Liver (tissue), 9 donors: ENCODE measurements around the gene RNU6-9. TPM values are rescaled to one million over a fixed set of nuclear protein-coding genes. Genes with fewer than 3 reads are reported as not detected.

Experiments used
- DNase-seq: peaks from one replicate; pipeline ENCODE4 v3.0.0-alpha.2; 2017; ENCODE audit warnings: low spot score
- H3K27ac ChIP-seq, 2 donors: one replicate each; pipeline ENCODE4 v1.7.0; 2013; ENCODE audit warnings: inconsistent platforms in 2 of 2, low read length in 2 of 2, control low read depth in 1 of 2, low read depth in 1 of 2, mild to moderate bottlenecking in 1 of 2
- H3K27me3 ChIP-seq, 4 donors: one replicate each; pipeline versions ENCODE4 v1.6.1 to v1.7.0; 2013; ENCODE audit warnings: low read length in 3 of 4, inconsistent platforms in 1 of 4, mild to moderate bottlenecking in 1 of 4, moderate library complexity in 1 of 4; ENCODE audit not compliant: control insufficient read depth in 4 of 4, insufficient read depth in 4 of 4
- H3K36me3 ChIP-seq, 4 donors: one replicate each; pipeline versions ENCODE4 v1.6.1 to v1.7.0; 2013; ENCODE audit warnings: low read length in 3 of 4, mild to moderate bottlenecking in 3 of 4, low read depth in 1 of 4, moderate library complexity in 1 of 4; ENCODE audit not compliant: control insufficient read depth in 4 of 4, insufficient read depth in 3 of 4
- H3K4me1 ChIP-seq, 4 donors: one replicate each; pipeline versions ENCODE4 v1.6.1 to v1.7.0; 2013; ENCODE audit warnings: low read length in 3 of 4, mild to moderate bottlenecking in 3 of 4, moderate library complexity in 1 of 4; ENCODE audit not compliant: control insufficient read depth in 4 of 4, insufficient read depth in 4 of 4
- H3K4me3 ChIP-seq, 3 donors: one replicate each; pipeline versions ENCODE4 v1.6.1 to v1.7.0; 2013; ENCODE audit warnings: low read length in 3 of 3, control low read depth in 1 of 3, low read depth in 1 of 3, mild to moderate bottlenecking in 1 of 3
- H3K9ac ChIP-seq, 2 donors: one replicate each; pipeline ENCODE4 v1.7.0; 2013; ENCODE audit warnings: low read length in 2 of 2, mild to moderate bottlenecking in 2 of 2, moderate library complexity in 2 of 2, control low read depth in 1 of 2, low read depth in 1 of 2
- H3K9me3 ChIP-seq, 4 donors: one replicate each; pipeline versions ENCODE4 v1.6.1 to v1.7.0; 2013; ENCODE audit warnings: low read length in 3 of 4; ENCODE audit not compliant: control insufficient read depth in 4 of 4
- ATF3 ChIP-seq: IDR thresholded peaks from 2 replicates; pipeline ENCODE4 v1.6.1; 2016; ENCODE audit warnings: antibody characterized with exemption
- CTCF ChIP-seq: fragments of 150-350 bp; IDR thresholded peaks from 2 replicates; pipeline ENCODE4 v1.5.1; 2017; ENCODE audit warnings: improper control_type of control experiment, low read depth, low read length; ENCODE audit not compliant: missing input control
- EGR1 ChIP-seq, 2 donors: IDR thresholded peaks; 2 replicates each; pipeline ENCODE4 v1.6.1; 2016 to 2018; ENCODE audit warnings: antibody characterized with exemption in 2 of 2, low read depth in 2 of 2
- FOXA1 ChIP-seq: IDR thresholded peaks from 2 replicates; pipeline ENCODE4 v1.6.1; 2016; ENCODE audit warnings: antibody characterized with exemption
- FOXA2 ChIP-seq: IDR thresholded peaks from 2 replicates; pipeline ENCODE4 v1.6.1; 2016; ENCODE audit warnings: antibody characterized with exemption
- GABPA ChIP-seq, 2 donors: IDR thresholded peaks in 1 of 2; conservative IDR thresholded peaks in 1 of 2; 2 replicates each; pipeline ENCODE4 v1.6.1; 2016; ENCODE audit warnings: antibody characterized with exemption in 2 of 2, mild to moderate bottlenecking in 1 of 2, moderate library complexity in 1 of 2
- HNF4A ChIP-seq, 2 donors: conservative IDR thresholded peaks; 2 replicates each; pipeline ENCODE4 v1.6.1; 2016; ENCODE audit warnings: antibody characterized with exemption in 2 of 2, mild to moderate bottlenecking in 2 of 2
- HNF4G ChIP-seq: IDR thresholded peaks from 2 replicates; pipeline ENCODE4 v1.6.1; 2016; ENCODE audit warnings: antibody characterized with exemption
- JUND ChIP-seq, 2 donors: IDR thresholded peaks; 2 replicates each; pipeline ENCODE4 v1.6.1; 2016; ENCODE audit warnings: antibody characterized with exemption in 2 of 2
- NR2F2 ChIP-seq: IDR thresholded peaks from 2 replicates; pipeline ENCODE4 v1.6.1; 2016; ENCODE audit warnings: antibody characterized with exemption
- RAD21 ChIP-seq, 2 donors: IDR thresholded peaks; 2 replicates each; pipeline ENCODE4 v1.6.1; 2016; ENCODE audit warnings: antibody characterized with exemption in 2 of 2, mild to moderate bottlenecking in 2 of 2
- REST ChIP-seq: IDR thresholded peaks from 2 replicates; pipeline ENCODE4 v1.6.1; 2016; ENCODE audit warnings: antibody characterized with exemption, mild to moderate bottlenecking
- RXRA ChIP-seq, 2 donors: IDR thresholded peaks; 2 replicates each; pipeline ENCODE4 v1.6.1; 2017 to 2018; ENCODE audit warnings: antibody characterized with exemption in 2 of 2, mild to moderate bottlenecking in 1 of 2
- SP1 ChIP-seq: IDR thresholded peaks from 2 replicates; pipeline ENCODE4 v1.6.1; 2018; ENCODE audit warnings: antibody characterized with exemption, mild to moderate bottlenecking
- TAF1 ChIP-seq: conservative IDR thresholded peaks from 2 replicates; pipeline ENCODE4 v1.6.1; 2016; ENCODE audit warnings: antibody characterized with exemption, mild to moderate bottlenecking
- YY1 ChIP-seq: IDR thresholded peaks from 2 replicates; pipeline ENCODE4 v1.6.1; 2016; ENCODE audit warnings: antibody characterized with exemption, mild to moderate bottlenecking
- ZBTB33 ChIP-seq: IDR thresholded peaks from 2 replicates; pipeline ENCODE4 v1.6.1; 2016; ENCODE audit warnings: antibody characterized with exemption
- WGBS: extraction: QIAGEN DNeasy Blood & Tissue Kit; methylation state at CpG from one replicate; pipeline ENCODE4 v1.1.7; 2013; 5-methylcytosine and 5-hydroxymethylcytosine counted together
- polyA plus RNA-seq, 2 donors: library from polyadenylated mRNA; stranded (reverse) in 1 of 2; unstranded in 1 of 2; fragments of 200-250 nt in 1 of 2; fragments of >200 nt in 1 of 2; fragmentation: Nextera tagmentation in 1 of 2; extraction: Ambion mirVana in 1 of 2; gene quantifications; one replicate each; pipeline versions ENCODE4 v1.2.1 to v1.2.3, GENCODE V29; 2013 to 2015
- total RNA-seq, 2 donors: library from RNA; depleted of rRNA; stranded (reverse); fragments of >200 nt; gene quantifications; one replicate each; pipeline ENCODE4 v1.2.3, GENCODE V29; 2014
- donor health status: healthy.
- donor health status: healthy.
- donor health status: healthy.
- donor health status: healthy.
- donor health status: healthy.

RNU6-9 gene
- total and polyA plus RNA-seq, 4 donors: not detected

- no peak overlapping the region for H3K9ac ChIP-seq
- H3K4me3 ChIP-seq: no peak overlapping the region
- no peak for DNase-seq
- TF ChIP-seq REST (no peak), YY1 (no peak), ZBTB33 (no peak), RAD21 (IDR thresholded peaks at IDR 0.05) (no peak), TAF1 (no peak), NR2F2 (no peak), GABPA (IDR thresholded peaks at IDR 0.05 in 1 of 2, conservative IDR thresholded peaks at IDR 0.05 in 1 of 2) (no peak), CTCF (no peak), FOXA1 (no peak), FOXA2 (no peak), SP1 (no peak), RXRA (IDR thresholded peaks at IDR 0.05) (no peak)
- H3K27me3 ChIP-seq: no peaks in the 10 kb centered on the region
- H3K27ac ChIP-seq: no peak overlapping the region
- H3K9me3 ChIP-seq: no peaks in the 10 kb centered on the region
- 96% methylated on average over 39 of the region's 39 CpGs for WGBS
- peaks cover 0 to 9% (median 3%) of the 10 kb centered on the region in 4 donors for H3K4me1 ChIP-seq
- H3K36me3 ChIP-seq: peaks cover 0 to 32% (median 9%) of the 10 kb centered on the region in 4 donors
Measured at GRCh38 chr19:867855-868457, 25.3 kb upstream of the RNU6-9 start.

GRCh38 chr19:868458-869244 is 24.6 kb upstream of the RNU6-9 start:
- no peaks in the 10 kb centered on the region for H3K27me3 ChIP-seq
- DNase-seq: no peak
- no peak for TF ChIP-seq HNF4G
- no peak for TF ChIP-seq NR2F2
- TF ChIP-seq ATF3: no peak
- no peak for TF ChIP-seq HNF4A (conservative IDR thresholded peaks at IDR 0.05)
- no peak for TF ChIP-seq CTCF
- TF ChIP-seq JUND (IDR thresholded peaks at IDR 0.05): no peak
- no peak for TF ChIP-seq EGR1 (IDR thresholded peaks at IDR 0.05; ENCODE audit: low read depth in 2 of 2)
- no peak for TF ChIP-seq SP1
- no peak for TF ChIP-seq RXRA (IDR thresholded peaks at IDR 0.05)
- no peak for TF ChIP-seq REST
- H3K9me3 ChIP-seq: no peaks in the 10 kb centered on the region
- peaks cover 0 to 35% (median 10%) of the 10 kb centered on the region in 4 donors for H3K36me3 ChIP-seq
- H3K27ac ChIP-seq: no peak overlapping the region
- no peak overlapping the region for H3K9ac ChIP-seq
- peaks cover 0 to 5% (median 2%) of the 10 kb centered on the region in 4 donors for H3K4me1 ChIP-seq
- H3K4me3 ChIP-seq: no peak overlapping the region
- 96% methylated on average over 34 of the region's 34 CpGs for WGBS
